B cell (primary cell): ENCODE results near the gene SPATA2L. TPM values are rescaled to one million over a fixed set of nuclear protein-coding genes. Genes with fewer than 3 reads are reported as not detected.
A peak's percentile ranks its signal among the peaks of the same experiment; 100 is the strongest.

Source experiments
- ATAC-seq: fragments of 200-7000 bp; cut with Tn5 transposase; one replicate; pipeline ENCODE4 v1.10.0; 2021; ENCODE audit warnings: low read depth, mild to moderate bottlenecking, moderate number of reproducible peaks, moderate library complexity
- CTCF ChIA-PET: fragments of 350-600 bp; sonication (Branson Sonifier 250); formaldehyde crosslinking; loops from one replicate; lab custom pipeline; 2021; ENCODE audit warnings: antibody characterized with exemption, inconsistent platforms; lab: Charles Lee
- POLR2A ChIA-PET: fragments of 350-600 bp; sonication (Branson Sonifier 250); formaldehyde crosslinking; loops from one replicate; lab custom pipeline; 2021; ENCODE audit warnings: antibody characterized with exemption; lab: Charles Lee
- DNase-seq: peaks from one replicate; pipeline ENCODE4 v3.0.0; 2013
- H2AFZ ChIP-seq: 2 replicates; pipeline ENCODE4 v1.6.1; 2012; ENCODE audit warnings: mild to moderate bottlenecking, low read depth, low read length; ENCODE audit not compliant: insufficient read depth, poor library complexity, severe bottlenecking
- H3K27ac ChIP-seq, 2 donors: 1 replicate in 1 of 2; 2 replicates in 1 of 2; pipeline ENCODE4 v1.5.1; 2012 to 2013; ENCODE audit warnings: low read length in 2 of 2, mild to moderate bottlenecking in 2 of 2, moderate library complexity in 1 of 2
- H3K27me3 ChIP-seq, 4 experiments: fragments of 200-600 bp in 1 of 4; sonication (generic) in 1 of 4; replicated peaks in 1 of 4; 1 replicate in 2 of 4; 2 replicates in 2 of 4; pipeline versions ENCODE4 v1.6.1 to v1.7.0; 2013 to 2016; ENCODE audit warnings: low read length in 3 of 4, mild to moderate bottlenecking in 2 of 4, mixed read lengths in 1 of 4, moderate library complexity in 1 of 4; ENCODE audit not compliant: insufficient read depth in 4 of 4, control insufficient read depth in 3 of 4; ENCODE audit errors: control extremely low read depth in 1 of 4
- H3K36me3 ChIP-seq, 2 experiments: replicated peaks in 1 of 2; 1 replicate in 1 of 2; 2 replicates in 1 of 2; pipeline versions ENCODE4 v1.6.1 to v1.7.1; 2013; ENCODE audit warnings: low read length in 1 of 2; ENCODE audit not compliant: insufficient read depth in 2 of 2, control insufficient read depth in 1 of 2; ENCODE audit errors: control extremely low read depth in 1 of 2, extremely low read depth in 1 of 2
- H3K4me1 ChIP-seq, 2 donors: fragments of 200-600 bp in 1 of 2; sonication (generic) in 1 of 2; 1 replicate in 1 of 2; 2 replicates in 1 of 2; pipeline versions ENCODE4 v1.5.1 to v1.6.1; 2013 to 2017; ENCODE audit warnings: low read length in 2 of 2; ENCODE audit not compliant: control insufficient read depth in 2 of 2, insufficient read depth in 2 of 2
- H3K4me2 ChIP-seq: replicated peaks from 2 replicates; pipeline ENCODE3; 2012; ENCODE audit warnings: mild to moderate bottlenecking, low read depth, low read length; ENCODE audit not compliant: poor library complexity, severe bottlenecking
- H3K4me3 ChIP-seq, 5 experiments: fragments of 200-600 bp in 1 of 5; sonication (generic) in 1 of 5; 1 replicate in 3 of 5; 2 replicates in 2 of 5; pipeline versions ENCODE4 v1.5.1 to v1.7.0; 2011 to 2016; ENCODE audit warnings: low read length in 4 of 5, mild to moderate bottlenecking in 4 of 5, low read depth in 2 of 5, control low read depth in 1 of 5, moderate library complexity in 1 of 5; ENCODE audit not compliant: insufficient read depth in 1 of 5; ENCODE audit errors: control extremely low read depth in 1 of 5, extremely low read depth in 1 of 5
- H3K79me2 ChIP-seq: fragments of 200-600 bp; sonication (generic); one replicate; pipeline ENCODE4 v1.6.0; 2016; ENCODE audit warnings: low read length; ENCODE audit not compliant: control insufficient read depth, insufficient read depth
- H3K9ac ChIP-seq: fragments of 200-600 bp; sonication (generic); 2 replicates; pipeline ENCODE4 v1.6.1; 2017; ENCODE audit warnings: mild to moderate bottlenecking, low read length, moderate library complexity
- H3K9me3 ChIP-seq, 3 donors: one replicate each; pipeline versions ENCODE4 v1.6.1 to v1.7.1; 2013; ENCODE audit warnings: low read length in 2 of 3; ENCODE audit not compliant: control insufficient read depth in 2 of 3, insufficient read depth in 1 of 3; ENCODE audit errors: control extremely low read depth in 1 of 3
- H4K20me1 ChIP-seq: 2 replicates; pipeline ENCODE4 v1.6.0; 2012; ENCODE audit warnings: mild to moderate bottlenecking, low read length; ENCODE audit not compliant: insufficient read depth, control insufficient read depth, poor library complexity, severe bottlenecking
- H3K27ac Mint-ChIP-seq: one replicate; pipeline ENCODE4 v1.8.0; 2021; ENCODE audit warnings: mixed read lengths
- H3K27me3 Mint-ChIP-seq: one replicate; pipeline ENCODE4 v1.8.0; 2021; ENCODE audit warnings: mixed read lengths
- H3K4me1 Mint-ChIP-seq: one replicate; pipeline ENCODE4 v1.8.0; 2021; ENCODE audit warnings: mixed read lengths
- H3K4me3 Mint-ChIP-seq: one replicate; pipeline ENCODE4 v1.8.0; 2021; ENCODE audit warnings: mixed read lengths
- H3K9me3 Mint-ChIP-seq: one replicate; pipeline ENCODE4 v1.8.0; 2022; ENCODE audit warnings: mixed read lengths; ENCODE audit not compliant: insufficient read depth
- CTCF ChIP-seq: fragments of 200-600 bp; IDR thresholded peaks from one replicate; pipeline ENCODE4 v1.8.0; 2022; ENCODE audit warnings: antibody characterized with exemption, mild to moderate bottlenecking
- EZH2 ChIP-seq: IDR thresholded peaks from 2 replicates; pipeline ENCODE4 v1.6.1; 2012; ENCODE audit warnings: borderline replicate concordance, low read depth, mild to moderate bottlenecking, moderate library complexity, low read length; ENCODE audit not compliant: insufficient read depth, poor library complexity, severe bottlenecking
- WGBS: methylation state at CpG from one replicate; pipeline ENCODE4 v1.1.5; 2013; ENCODE audit warnings: missing lambda C conversion rate; ENCODE audit not compliant: insufficient coverage; 5-methylcytosine and 5-hydroxymethylcytosine counted together
- intact Hi-C: fragments of 100-400 bp; cut with micrococcal nuclease; formaldehyde crosslinking; loops from one replicate; pipeline ENCODE4 v1.10.0; 2022
- polyA plus RNA-seq: library from polyadenylated mRNA; depleted of rRNA; stranded (reverse); fragments of >200 nt; gene quantifications from 2 replicates; pipeline ENCODE4 v1.2.3, GENCODE V29; 2012
- total RNA-seq, 2 donors: library from RNA; stranded (reverse); fragments of 120-200 nt in 1 of 2; gene quantifications; 1 replicate in 1 of 2; 2 replicates in 1 of 2; pipeline versions ENCODE4 v1.2.3 to v1.2.4, GENCODE V29; 2013 to 2022

Gene SPATA2L
- total and polyA plus RNA-seq, 2 donors (not counting 1 experiment from before 2014, with no cell fraction given) = 16.4 to 32.1 TPM

- ATAC-seq (no peak), DNase-seq (peak; percentile 36)
- Histone ChIP-seq H3K4me2 (no peak overlapping the region), H4K20me1 (peaks cover 51% of the 10 kb centered on the region), H3K9ac (no peak overlapping the region), H3K36me3 (peaks cover 0 to 17% of the 10 kb centered on the region in 2 experiments), H2AFZ (no peak overlapping the region), H3K27me3 (no peaks in the 10 kb centered on the region), H3K4me1 (peaks cover 21 to 35% of the 10 kb centered on the region in 2 donors), H3K4me3 (no peak overlapping the region), H3K79me2 (peaks cover 9% of the 10 kb centered on the region), H3K9me3 (no peaks in the 10 kb centered on the region), H3K27ac (no peak overlapping the region)
- H3K4me1 Mint-ChIP-seq = peaks cover 21% of the 10 kb centered on the region
- 96% methylated on average over 32 of the region's 32 CpGs for WGBS
- ChIA-PET CTCF (interaction anchor here (0.6 to 3.8 kb wide), 3 partner anchors 64 to 168 kb away, joined by 3 to 36 read pairs (median 4); no protein-coding TSS in a partner anchor), POLR2A (interaction anchor here (0.6 to 0.7 kb wide), 2 partner anchors 30 to 911 kb away, joined by 3 read pairs; no protein-coding TSS in a partner anchor)
- TF ChIP-seq CTCF (no peak), EZH2 (no peak)
- H3K4me3 Mint-ChIP-seq = no peak overlapping the region
- no peak overlapping the region for H3K27ac Mint-ChIP-seq
- H3K9me3 Mint-ChIP-seq = no peaks in the 10 kb centered on the region
- no peaks in the 10 kb centered on the region for H3K27me3 Mint-ChIP-seq
- intact Hi-C loops = no loop called here
Measured at GRCh38 chr16:89697616-89698331, 3.7 kb downstream of the SPATA2L start.

GRCh38 chr16:89697161-89697615 is 4.3 kb downstream of the SPATA2L start:
- Mint-ChIP-seq H3K27ac (no peak overlapping the region), H3K27me3 (no peaks in the 10 kb centered on the region), H3K4me3 (no peak overlapping the region), H3K4me1 (peaks cover 17% of the 10 kb centered on the region), H3K9me3 (no peaks in the 10 kb centered on the region)
- Histone ChIP-seq H4K20me1 (peaks cover 51% of the 10 kb centered on the region), H3K9ac (no peak overlapping the region), H3K36me3 (peaks cover 0 to 20% of the 10 kb centered on the region in 2 experiments), H3K27me3 (no peaks in the 10 kb centered on the region), H3K4me1 (peaks cover 18 to 31% of the 10 kb centered on the region in 2 donors), H3K4me3 (no peak overlapping the region), H3K27ac (no peak overlapping the region), H3K9me3 (no peaks in the 10 kb centered on the region), H3K4me2 (no peak overlapping the region), H3K79me2 (peaks cover 9% of the 10 kb centered on the region), H2AFZ (no peak overlapping the region)
- ChIA-PET POLR2A (no interaction called here), CTCF (interaction anchor here (0.6 to 3.8 kb wide), 2 partner anchors 96 to 168 kb away, joined by 4 to 36 read pairs; no protein-coding TSS in a partner anchor)
- WGBS = 99% methylated on average over 19 of the region's 19 CpGs
- intact Hi-C loops = no loop called here
- DNase-seq (peak; percentile 33), ATAC-seq (no peak)
- TF ChIP-seq CTCF (no peak), EZH2 (no peak)
